HG03354 (cell line): ENCODE measurements around the gene NSFL1C.
"Not testable (repeated sequence)": the region's sequence is repeated elsewhere in the genome, so short reads cannot be mapped to it uniquely, and the experiment has no call there.

ENCODE experiments used
- ATAC-seq: cut with Tn5 transposase; IDR thresholded peaks from one replicate; pipeline ENCODE4 v1.9.1; 2021; ENCODE audit warnings: mild to moderate bottlenecking; ENCODE audit not compliant: unreplicated experiment, poor library complexity, severe bottlenecking

The NSFL1C gene

GRCh38 chr20:1431158-1431557, 35.5 kb downstream of the NSFL1C start:
- ATAC-seq = no peak

- ATAC-seq = no peak
These were observed 36.6 kb downstream of the NSFL1C start for GRCh38 chr20:1430004-1430451.

GRCh38 chr20:1429143-1429728, 37.4 kb downstream of the NSFL1C start:
- ATAC-seq = no peak

- no peak for ATAC-seq
These were observed 39.1 kb downstream of the NSFL1C start for GRCh38 chr20:1427457-1428054.

- ATAC-seq = no peak
These were observed 40.3 kb downstream of the NSFL1C start for GRCh38 chr20:1426231-1426849.

GRCh38 chr20:1424336-1424735, 42.3 kb downstream of the NSFL1C start:
- no peak for ATAC-seq

- ATAC-seq = no peak
These were observed 43.0 kb downstream of the NSFL1C start for GRCh38 chr20:1423625-1424106.

GRCh38 chr20:1423206-1423605, 43.4 kb downstream of the NSFL1C start:
- no peak for ATAC-seq

- no peak for ATAC-seq
These were observed 43.9 kb downstream of the NSFL1C start for GRCh38 chr20:1422753-1423152.

GRCh38 chr20:1420066-1420465, 46.6 kb downstream of the NSFL1C start:
- no peak for ATAC-seq

- no peak for ATAC-seq
These were observed 48.3 kb downstream of the NSFL1C start for GRCh38 chr20:1418350-1418749.

- ATAC-seq = no peak
These were observed 48.9 kb downstream of the NSFL1C start for GRCh38 chr20:1417790-1418189.

- ATAC-seq = no peak
These were observed 49.4 kb downstream of the NSFL1C start for GRCh38 chr20:1417273-1417672.

- ATAC-seq = no peak
These were observed 50.8 kb downstream of the NSFL1C start for GRCh38 chr20:1415667-1416468.

- ATAC-seq = no peak
These were observed 51.7 kb downstream of the NSFL1C start for GRCh38 chr20:1414982-1415381.

GRCh38 chr20:1405801-1406200, 60.8 kb downstream of the NSFL1C start:
- no peak for ATAC-seq

GRCh38 chr20:1403624-1404023, 63.0 kb downstream of the NSFL1C start:
- ATAC-seq = no peak

GRCh38 chr20:1402149-1402548, 64.5 kb downstream of the NSFL1C start:
- ATAC-seq = no peak

- ATAC-seq = no peak
These were observed 65.2 kb downstream of the NSFL1C start for GRCh38 chr20:1401451-1401907.

GRCh38 chr20:1399678-1400366, 66.8 kb downstream of the NSFL1C start:
- not testable (repeated sequence) for ATAC-seq
